Neural cell (in vitro differentiated cells): ENCODE data around the gene BBS1. TPM values are rescaled to one million over a fixed set of nuclear protein-coding genes. Genes with fewer than 3 reads are reported as not detected.

ENCODE experiments used
- H2AFZ ChIP-seq: fragments of 200-600, 300-800 bp; sonication (generic), shearing (Covaris generic); 2 replicates; pipeline ENCODE4 v1.6.0; 2014; ENCODE audit warnings: low read depth, mild to moderate bottlenecking, antibody characterized with exemption, low read length, moderate library complexity
- H3F3A ChIP-seq: fragments of 200-600 bp; shearing (Covaris generic); 2 replicates; pipeline ENCODE4 v1.6.1; 2016; ENCODE audit warnings: mild to moderate bottlenecking, moderate library complexity, mixed read lengths, antibody characterized with exemption, low read length; ENCODE audit not compliant: insufficient read depth, poor library complexity, severe bottlenecking
- H3K27ac ChIP-seq: fragments of 200-600, 300-800 bp; sonication (generic), shearing (Covaris generic); 2 replicates; pipeline ENCODE4 v1.5.1; 2014; ENCODE audit warnings: mild to moderate bottlenecking, low read length, moderate library complexity
- H3K27me3 ChIP-seq: fragments of 300-800, 200-600 bp; sonication (generic), shearing (Covaris generic); 2 replicates; pipeline ENCODE4 v1.6.0; 2014; ENCODE audit warnings: mild to moderate bottlenecking, low read depth, low read length, moderate library complexity; ENCODE audit not compliant: insufficient read depth
- H3K36me3 ChIP-seq: fragments of 300-800, 200-600 bp; sonication (generic), shearing (Covaris generic); 2 replicates; pipeline ENCODE4 v1.5.1; 2014; ENCODE audit warnings: mild to moderate bottlenecking, antibody characterized with exemption, low read length, moderate library complexity; ENCODE audit not compliant: insufficient read depth
- H3K4me2 ChIP-seq: fragments of 300-800, 200-600 bp; sonication (generic), shearing (Covaris generic); 2 replicates; pipeline ENCODE4 v1.6.0; 2014; ENCODE audit warnings: mild to moderate bottlenecking, low read length
- H3K4me3 ChIP-seq: fragments of 300-800, 200-600 bp; sonication (generic), shearing (Covaris generic); 2 replicates; pipeline ENCODE4 v1.5.1; 2014; ENCODE audit warnings: mild to moderate bottlenecking, low read length, moderate library complexity
- H3K79me2 ChIP-seq: fragments of 200-600 bp; shearing (Covaris generic); replicated peaks from 2 replicates; pipeline ENCODE4 v1.6.0; 2014; ENCODE audit warnings: mild to moderate bottlenecking, low read length, moderate library complexity; ENCODE audit not compliant: insufficient read depth
- H3K9ac ChIP-seq: fragments of 300-800, 200-600 bp; sonication (generic), shearing (Covaris generic); 2 replicates; pipeline ENCODE4 v1.6.1; 2016; ENCODE audit warnings: mild to moderate bottlenecking, low read length, mixed read lengths
- H3K9me2 ChIP-seq: fragments of 200-600 bp; shearing (Covaris generic); 2 replicates; pipeline ENCODE4 v1.6.1; 2016; ENCODE audit warnings: mild to moderate bottlenecking, low read length, mixed read lengths; ENCODE audit not compliant: insufficient read depth
- H3K9me3 ChIP-seq: fragments of 200-600, 300-800 bp; sonication (generic), shearing (Covaris generic); 2 replicates; pipeline ENCODE4 v1.6.1; 2016; ENCODE audit warnings: mild to moderate bottlenecking, mixed run types, low read length, moderate library complexity, mixed read lengths
- H4K20me1 ChIP-seq: fragments of 200-600 bp; shearing (Covaris generic); 2 replicates; pipeline ENCODE4 v1.6.1; 2016; ENCODE audit warnings: mild to moderate bottlenecking, mixed run types; ENCODE audit not compliant: insufficient read depth
- CTCF ChIP-seq: fragments of 450-650 bp; IDR thresholded peaks from 2 replicates; pipeline ENCODE4 v1.5.1; 2014; ENCODE audit warnings: antibody characterized with exemption, mild to moderate bottlenecking, moderate library complexity; ENCODE audit not compliant: poor library complexity, severe bottlenecking
- EP300 ChIP-seq: fragments of 450-650 bp; conservative IDR thresholded peaks from 2 replicates; pipeline ENCODE4 v1.6.1; 2014; ENCODE audit warnings: antibody characterized with exemption, mild to moderate bottlenecking, moderate library complexity; ENCODE audit not compliant: poor library complexity, severe bottlenecking
- EZH2 ChIP-seq: fragments of 200-600, 300-800 bp; shearing (Covaris generic), sonication (generic); IDR thresholded peaks from 2 replicates; pipeline ENCODE4 v1.6.1; 2014; ENCODE audit warnings: antibody characterized with exemption, low read length, borderline replicate concordance, mild to moderate bottlenecking; ENCODE audit not compliant: insufficient read depth, poor library complexity, severe bottlenecking
- MXI1 ChIP-seq: fragments of 450-650 bp; conservative IDR thresholded peaks from 2 replicates; pipeline ENCODE4 v1.6.1; 2014; ENCODE audit warnings: antibody characterized with exemption, mild to moderate bottlenecking; ENCODE audit not compliant: poor library complexity, severe bottlenecking
- POLR2AphosphoS5 ChIP-seq: IDR thresholded peaks from 2 replicates; pipeline ENCODE4 v1.6.1; 2012
- RAD21 ChIP-seq: fragments of 450-650 bp; conservative IDR thresholded peaks from 2 replicates; pipeline ENCODE4 v1.6.1; 2014; ENCODE audit warnings: antibody characterized with exemption, mild to moderate bottlenecking, moderate library complexity
- REST ChIP-seq: IDR thresholded peaks from 2 replicates; pipeline ENCODE4 v1.6.1; 2012; ENCODE audit warnings: borderline replicate concordance
- SMC3 ChIP-seq: fragments of 450-650 bp; conservative IDR thresholded peaks from 2 replicates; pipeline ENCODE4 v1.6.1; 2014; ENCODE audit warnings: antibody characterized with exemption, mild to moderate bottlenecking, moderate library complexity; ENCODE audit not compliant: poor library complexity
- TAF1 ChIP-seq: IDR thresholded peaks from 2 replicates; pipeline ENCODE4 v1.6.1; 2012; ENCODE audit warnings: low read depth
- polyA plus RNA-seq: library from polyadenylated mRNA; depleted of rRNA; stranded (reverse); fragments of >200 nt; gene quantifications from 2 replicates; pipeline ENCODE4 v1.2.3, GENCODE V29; 2014

BBS1 gene
- polyA plus RNA-seq, 1 donor from 2014 or later: 69.5 TPM

- Histone ChIP-seq H2AFZ (no peak overlapping the region), H3K9me2 (no peaks in the 10 kb centered on the region), H3K27me3 (no peaks in the 10 kb centered on the region), H3K4me3 (no peak overlapping the region), H3K4me2 (no peak overlapping the region), H3K36me3 (no peaks in the 10 kb centered on the region), H3K9ac (no peak overlapping the region), H4K20me1 (no peaks in the 10 kb centered on the region), H3K9me3 (no peaks in the 10 kb centered on the region), H3K27ac (no peak overlapping the region), H3K79me2 (no peaks in the 10 kb centered on the region), H3F3A (no peaks in the 10 kb centered on the region)
- TF ChIP-seq POLR2AphosphoS5 (no peak), TAF1 (no peak), EP300 (no peak), RAD21 (no peak), SMC3 (no peak), EZH2 (no peak), MXI1 (no peak), REST (no peak), CTCF (no peak)
Observed at GRCh38 chr11:66524304-66525040, 14.0 kb downstream of the BBS1 start.

GRCh38 chr11:66529069-66529468, 18.6 kb downstream of the BBS1 start:
- H3K36me3 ChIP-seq: no peaks in the 10 kb centered on the region
- no peak for TF ChIP-seq SMC3
- no peak for TF ChIP-seq POLR2AphosphoS5
- no peak for TF ChIP-seq MXI1
- no peak for TF ChIP-seq TAF1
- no peak for TF ChIP-seq REST
- no peak for TF ChIP-seq RAD21
- no peak for TF ChIP-seq CTCF
- no peak for TF ChIP-seq EP300
- no peak for TF ChIP-seq EZH2
- no peak overlapping the region for H3K4me3 ChIP-seq
- H3K27me3 ChIP-seq: no peaks in the 10 kb centered on the region
- H3F3A ChIP-seq: no peaks in the 10 kb centered on the region
- no peak overlapping the region for H3K9ac ChIP-seq
- no peak overlapping the region for H3K4me2 ChIP-seq
- no peak overlapping the region for H3K27ac ChIP-seq
- no peaks in the 10 kb centered on the region for H4K20me1 ChIP-seq
- H2AFZ ChIP-seq: no peak overlapping the region
- no peaks in the 10 kb centered on the region for H3K9me2 ChIP-seq
- H3K9me3 ChIP-seq: no peaks in the 10 kb centered on the region
- H3K79me2 ChIP-seq: no peaks in the 10 kb centered on the region
